MM.1S (cell line): ENCODE data around the gene TMEM254.

Source experiments
- DNase-seq: peaks from one replicate; pipeline ENCODE4 v3.0.0-alpha.2; 2015
- H2AFZ ChIP-seq: fragments of 300-600 bp; sonication (generic); 2 replicates; pipeline ENCODE4 v1.6.0; 2016; ENCODE audit warnings: antibody characterized with exemption, low read length
- H3F3A ChIP-seq: fragments of 300-600 bp; sonication (generic); 2 replicates; pipeline ENCODE4 v1.6.1; 2016; ENCODE audit warnings: mild to moderate bottlenecking, antibody characterized with exemption, low read length, moderate library complexity, mixed read lengths; ENCODE audit not compliant: insufficient read depth
- H3K27ac ChIP-seq: fragments of 300-600 bp; sonication (generic); 2 replicates; pipeline ENCODE4 v1.5.1; 2016; ENCODE audit warnings: mild to moderate bottlenecking, low read length
- H3K27me3 ChIP-seq: fragments of 300-600 bp; sonication (generic); replicated peaks from 2 replicates; pipeline ENCODE4 v1.6.0; 2016; ENCODE audit warnings: low read length; ENCODE audit not compliant: insufficient read depth
- H3K36me3 ChIP-seq: fragments of 300-600 bp; sonication (generic); replicated peaks from 2 replicates; pipeline ENCODE4 v1.6.1; 2016; ENCODE audit warnings: mild to moderate bottlenecking, low read length, mixed read lengths; ENCODE audit not compliant: insufficient read depth
- H3K4me1 ChIP-seq: fragments of 300-600 bp; sonication (generic); 2 replicates; pipeline ENCODE4 v1.6.1; 2016; ENCODE audit warnings: low read length, mixed read lengths
- H3K4me2 ChIP-seq: fragments of 300-600 bp; sonication (generic); 2 replicates; pipeline ENCODE4 v1.6.0; 2016; ENCODE audit warnings: low read depth, low read length
- H3K4me3 ChIP-seq: fragments of 300-600 bp; sonication (generic); 2 replicates; pipeline ENCODE4 v1.5.1; 2016; ENCODE audit warnings: low read length, mixed read lengths
- H3K79me2 ChIP-seq: fragments of 300-600 bp; sonication (generic); 2 replicates; pipeline ENCODE4 v1.6.1; 2016; ENCODE audit warnings: mixed run types, low read length, mixed read lengths
- H3K9ac ChIP-seq: fragments of 300-600 bp; sonication (generic); 2 replicates; pipeline ENCODE4 v1.6.1; 2016; ENCODE audit warnings: low read length, mixed read lengths
- H3K9me2 ChIP-seq: fragments of 300-600 bp; sonication (generic); replicated peaks from 2 replicates; pipeline ENCODE4 v1.6.1; 2016; ENCODE audit warnings: mild to moderate bottlenecking, low read length, mixed read lengths; ENCODE audit not compliant: insufficient read depth
- H3K9me3 ChIP-seq: fragments of 300-600 bp; sonication (generic); replicated peaks from 2 replicates; pipeline ENCODE4 v1.6.1; 2016; ENCODE audit warnings: mild to moderate bottlenecking, low read length, mixed read lengths; ENCODE audit not compliant: insufficient read depth
- H4K20me1 ChIP-seq: fragments of 300-600 bp; sonication (generic); 2 replicates; pipeline ENCODE4 v1.6.1; 2016; ENCODE audit warnings: mild to moderate bottlenecking, low read length, moderate library complexity, mixed read lengths; ENCODE audit not compliant: insufficient read depth
- EZH2 ChIP-seq: fragments of 300-600 bp; sonication (generic); optimal IDR thresholded peaks from 2 replicates; pipeline ENCODE3; 2017; ENCODE audit warnings: low read depth, mild to moderate bottlenecking, antibody characterized with exemption, low read length, mixed read lengths
- EZH2phosphoT487 ChIP-seq: fragments of 300-600 bp; sonication (generic); IDR thresholded peaks from 2 replicates; pipeline ENCODE4 v1.6.1; 2018; ENCODE audit warnings: antibody characterized with exemption, low read length
- TF ChIP-seq, protein P1 (sequence below): fragments of 300-600 bp; sonication (generic); IDR thresholded peaks from 2 replicates; pipeline ENCODE4 v1.5.1; 2016; ENCODE audit warnings: antibody characterized with exemption, low read length, mixed read lengths

Gene TMEM254

DNA sequence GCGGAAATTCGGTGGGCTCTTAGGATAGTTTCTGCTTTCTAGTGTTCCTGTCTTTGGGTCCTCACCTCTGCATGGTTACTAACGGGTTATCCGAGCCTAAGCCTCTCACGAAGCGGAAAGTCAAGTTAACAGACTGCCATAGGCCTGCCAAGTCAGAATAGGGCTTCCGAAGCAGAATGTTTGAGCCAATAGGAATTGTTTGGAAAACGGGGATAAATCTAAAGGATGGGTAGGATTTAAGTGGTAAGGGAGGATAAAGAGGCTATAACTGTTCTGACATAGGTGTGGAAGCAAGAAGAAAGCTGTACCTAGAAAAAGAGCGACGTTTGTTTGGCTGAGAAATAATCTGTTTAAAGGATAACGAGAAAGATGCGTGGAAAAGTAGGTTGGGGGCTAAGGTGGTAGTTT lies 851 bp downstream of the TMEM254 start:
- peak overlapping the region; percentile 96 for H2AFZ ChIP-seq
- H3K27ac ChIP-seq, result peak overlapping the region; percentile 91; the same call in 1 of the 2 replicates
- TF ChIP-seq EZH2 (no peak), EZH2phosphoT487 (no peak)
- TF ChIP-seq, protein P1, sequence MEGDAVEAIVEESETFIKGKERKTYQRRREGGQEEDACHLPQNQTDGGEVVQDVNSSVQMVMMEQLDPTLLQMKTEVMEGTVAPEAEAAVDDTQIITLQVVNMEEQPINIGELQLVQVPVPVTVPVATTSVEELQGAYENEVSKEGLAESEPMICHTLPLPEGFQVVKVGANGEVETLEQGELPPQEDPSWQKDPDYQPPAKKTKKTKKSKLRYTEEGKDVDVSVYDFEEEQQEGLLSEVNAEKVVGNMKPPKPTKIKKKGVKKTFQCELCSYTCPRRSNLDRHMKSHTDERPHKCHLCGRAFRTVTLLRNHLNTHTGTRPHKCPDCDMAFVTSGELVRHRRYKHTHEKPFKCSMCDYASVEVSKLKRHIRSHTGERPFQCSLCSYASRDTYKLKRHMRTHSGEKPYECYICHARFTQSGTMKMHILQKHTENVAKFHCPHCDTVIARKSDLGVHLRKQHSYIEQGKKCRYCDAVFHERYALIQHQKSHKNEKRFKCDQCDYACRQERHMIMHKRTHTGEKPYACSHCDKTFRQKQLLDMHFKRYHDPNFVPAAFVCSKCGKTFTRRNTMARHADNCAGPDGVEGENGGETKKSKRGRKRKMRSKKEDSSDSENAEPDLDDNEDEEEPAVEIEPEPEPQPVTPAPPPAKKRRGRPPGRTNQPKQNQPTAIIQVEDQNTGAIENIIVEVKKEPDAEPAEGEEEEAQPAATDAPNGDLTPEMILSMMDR, result no peak

DNA sequence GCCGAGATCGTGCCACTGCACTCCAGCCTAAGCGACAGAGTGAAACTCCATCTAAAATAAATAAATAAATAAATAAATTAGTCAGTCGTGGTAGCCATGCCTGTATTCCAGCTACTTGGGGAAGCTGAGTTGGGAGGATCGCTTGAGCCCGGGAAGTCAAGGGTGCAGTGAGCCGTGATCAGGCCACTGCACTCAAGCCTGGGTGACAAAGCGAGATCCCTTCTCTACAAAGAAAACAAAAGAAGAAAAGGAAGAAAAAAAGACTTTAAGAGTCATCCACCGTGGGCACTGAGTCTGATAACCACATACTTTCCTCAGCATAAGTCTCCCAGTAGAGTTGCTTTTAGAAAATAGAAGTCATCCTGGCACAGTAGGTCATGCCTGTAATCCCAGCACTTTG lies 2.6 kb downstream of the TMEM254 start:
- TF ChIP-seq, protein P1, result no peak
- no peaks in the 10 kb centered on the region for H3K36me3 ChIP-seq
- no peaks in the 10 kb centered on the region for H3K9me2 ChIP-seq
- H3K27ac ChIP-seq, result no peak overlapping the region
- H3K4me3 ChIP-seq, result no peak overlapping the region
- no peaks in the 10 kb centered on the region for H3K9me3 ChIP-seq
- no peak for DNase-seq
- peaks cover 7% of the 10 kb centered on the region; the same call in 1 of the 2 replicates for H3K4me1 ChIP-seq
- H3K9ac ChIP-seq, result no peak overlapping the region
- H2AFZ ChIP-seq, result no peak overlapping the region
- H3K79me2 ChIP-seq, result peaks cover 13% of the 10 kb centered on the region
- no peaks in the 10 kb centered on the region for H4K20me1 ChIP-seq
- H3F3A ChIP-seq, result peaks cover 14% of the 10 kb centered on the region
- no peak overlapping the region for H3K4me2 ChIP-seq
- no peaks in the 10 kb centered on the region for H3K27me3 ChIP-seq

More for the DNA sequence above, 851 bp downstream of the TMEM254 start:
- H3F3A ChIP-seq, result peaks cover 14% of the 10 kb centered on the region
- no peak for DNase-seq
- no peaks in the 10 kb centered on the region for H3K36me3 ChIP-seq
- peak overlapping the region; percentile 77 for H3K4me2 ChIP-seq
- H3K79me2 ChIP-seq, result peaks cover 13% of the 10 kb centered on the region
- no peaks in the 10 kb centered on the region for H3K27me3 ChIP-seq
- no peaks in the 10 kb centered on the region for H4K20me1 ChIP-seq
- peak overlapping the region; percentile 96 for H3K4me3 ChIP-seq
- H3K9me3 ChIP-seq, result no peaks in the 10 kb centered on the region
- H3K9ac ChIP-seq, result peak overlapping the region; percentile 87
- peaks cover 7% of the 10 kb centered on the region; the same call in 1 of the 2 replicates for H3K4me1 ChIP-seq
- no peaks in the 10 kb centered on the region for H3K9me2 ChIP-seq

DNA sequence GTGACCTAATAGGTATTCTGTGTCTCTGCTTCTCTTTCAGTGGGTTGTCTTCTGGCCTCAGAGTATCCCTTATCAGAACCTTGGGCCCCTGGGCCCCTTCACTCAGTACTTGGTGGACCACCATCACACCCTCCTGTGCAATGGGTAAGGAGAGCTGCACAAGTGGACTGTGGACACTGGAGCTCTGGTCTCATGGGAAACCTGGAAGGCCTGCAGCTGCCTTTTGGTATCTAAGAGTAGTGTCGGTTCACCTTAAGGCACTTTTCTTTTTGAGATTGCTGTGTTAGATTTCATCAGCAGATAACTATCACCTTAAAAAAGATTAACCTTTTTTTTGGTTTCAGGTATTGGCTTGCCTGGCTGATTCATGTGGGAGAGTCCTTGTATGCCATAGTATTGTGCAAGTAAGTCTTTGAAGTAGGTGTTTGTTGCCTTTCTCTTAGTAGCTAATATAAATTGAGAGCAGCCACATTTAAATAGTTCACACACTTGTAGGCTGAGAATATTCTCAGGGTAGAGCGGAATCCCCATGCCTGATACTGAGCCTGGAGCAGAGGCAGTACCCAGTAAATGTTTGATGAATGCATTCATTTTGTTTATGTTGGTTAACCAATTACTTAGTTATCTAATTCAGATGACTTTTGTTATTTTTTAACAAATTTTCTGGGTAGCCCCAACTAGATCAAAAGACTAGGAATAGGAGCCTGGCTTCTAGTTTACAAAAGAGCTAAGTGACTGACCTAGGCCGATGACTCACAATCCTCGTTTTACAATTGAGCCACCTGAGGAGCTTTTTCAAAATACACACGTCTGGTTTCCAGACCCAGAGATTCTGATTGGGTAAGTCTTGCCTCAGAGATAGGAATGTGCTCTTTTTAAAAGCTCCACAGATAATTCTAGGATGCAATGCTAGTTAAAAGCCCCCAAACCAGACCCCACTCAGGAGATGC lies 3.6 kb downstream of the TMEM254 start:
- Histone ChIP-seq H2AFZ (no peak overlapping the region), H4K20me1 (no peaks in the 10 kb centered on the region), H3K4me2 (no peak overlapping the region), H3K27ac (no peak overlapping the region), H3K4me1 (peaks cover 7% of the 10 kb centered on the region; the same call in 1 of the 2 replicates), H3K36me3 (no peaks in the 10 kb centered on the region), H3K9ac (no peak overlapping the region), H3K9me2 (no peaks in the 10 kb centered on the region), H3K4me3 (no peak overlapping the region), H3F3A (peaks cover 14% of the 10 kb centered on the region), H3K9me3 (no peaks in the 10 kb centered on the region), H3K79me2 (peaks cover 13% of the 10 kb centered on the region), H3K27me3 (no peaks in the 10 kb centered on the region)
- TF ChIP-seq EZH2phosphoT487 (no peak), EZH2 (no peak)
- TF ChIP-seq, protein P1, result no peak
- no peak for DNase-seq
